Kidney capillary endothelial cell (primary cell): ENCODE measurements around the gene TMEM184B.
"Not testable (repeated sequence)": the region's sequence is repeated elsewhere in the genome, so short reads cannot be mapped to it uniquely, and the experiment has no call there.

Experiments used
- DNase-seq: peaks from one replicate; pipeline ENCODE4 v3.0.0-alpha.2; 2018; ENCODE audit warnings: low spot score

TMEM184B gene

DNA sequence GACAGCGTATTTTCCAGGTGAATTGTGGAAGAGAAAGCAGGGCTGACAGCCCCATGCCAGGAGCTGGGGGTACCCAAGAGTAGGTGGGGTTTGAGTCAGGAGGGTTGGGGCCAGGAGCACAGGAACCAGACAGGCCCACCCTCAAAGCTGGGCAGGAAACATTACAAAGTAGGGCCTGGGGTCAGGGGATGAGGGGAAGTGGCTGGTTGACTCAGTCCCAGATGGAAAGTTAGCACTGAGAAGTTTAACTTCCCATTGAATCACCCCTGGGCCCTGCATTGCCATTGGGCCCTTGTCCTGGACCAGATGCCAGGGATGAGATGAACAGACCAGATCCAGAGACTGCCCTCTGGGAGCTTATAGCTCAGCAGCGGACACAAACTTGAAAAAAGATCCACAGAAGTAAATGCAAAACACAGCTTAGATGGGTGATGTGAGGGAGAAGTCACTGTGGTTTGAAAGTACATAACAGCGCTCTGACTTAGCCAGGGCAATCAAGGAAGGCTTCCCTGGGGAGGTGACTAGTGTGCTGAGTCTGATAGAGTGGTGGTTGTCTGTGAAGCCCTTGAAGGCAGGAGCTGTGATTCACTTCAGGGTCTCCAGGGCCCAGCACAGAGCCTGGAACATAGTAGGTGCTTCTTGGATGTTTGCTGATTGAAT, 68.8 kb downstream of the TMEM184B start:
- DNase-seq, result peak; percentile 82

DNA sequence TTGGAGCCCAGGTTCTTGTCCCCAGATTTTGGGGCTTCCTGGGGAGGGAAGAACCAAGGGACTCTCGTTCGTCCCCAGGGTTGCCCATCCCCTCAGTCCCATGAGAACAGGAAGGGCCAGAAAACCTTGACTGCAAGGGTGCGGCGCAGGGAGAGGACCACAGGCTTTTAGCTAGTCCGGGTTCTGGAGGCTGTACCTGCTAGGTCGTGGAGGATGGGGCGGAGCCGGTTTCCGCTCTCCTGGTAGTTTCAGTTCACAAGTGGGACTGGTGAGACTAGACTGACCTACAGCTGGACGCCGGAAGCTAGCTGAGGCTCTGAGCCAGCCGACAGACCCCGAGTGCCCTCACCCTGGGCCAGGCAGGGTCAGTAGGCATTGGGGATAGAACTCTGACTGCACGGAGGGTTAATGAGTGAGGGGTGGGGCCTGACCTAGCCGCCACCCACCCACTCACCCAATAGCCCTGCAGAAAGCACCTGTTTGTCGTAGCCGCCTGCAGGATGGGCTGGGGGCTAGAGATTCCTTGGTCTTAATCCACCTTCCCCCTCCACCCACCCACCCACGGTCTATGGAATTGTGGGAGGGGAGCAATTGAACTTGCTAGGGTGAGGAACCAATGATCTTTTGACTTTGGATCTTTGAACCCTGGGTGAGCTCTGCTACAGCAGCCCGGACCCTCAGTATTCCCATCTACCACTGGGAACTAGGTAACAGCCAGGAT, 69.6 kb downstream of the TMEM184B start:
- no peak for DNase-seq

DNA sequence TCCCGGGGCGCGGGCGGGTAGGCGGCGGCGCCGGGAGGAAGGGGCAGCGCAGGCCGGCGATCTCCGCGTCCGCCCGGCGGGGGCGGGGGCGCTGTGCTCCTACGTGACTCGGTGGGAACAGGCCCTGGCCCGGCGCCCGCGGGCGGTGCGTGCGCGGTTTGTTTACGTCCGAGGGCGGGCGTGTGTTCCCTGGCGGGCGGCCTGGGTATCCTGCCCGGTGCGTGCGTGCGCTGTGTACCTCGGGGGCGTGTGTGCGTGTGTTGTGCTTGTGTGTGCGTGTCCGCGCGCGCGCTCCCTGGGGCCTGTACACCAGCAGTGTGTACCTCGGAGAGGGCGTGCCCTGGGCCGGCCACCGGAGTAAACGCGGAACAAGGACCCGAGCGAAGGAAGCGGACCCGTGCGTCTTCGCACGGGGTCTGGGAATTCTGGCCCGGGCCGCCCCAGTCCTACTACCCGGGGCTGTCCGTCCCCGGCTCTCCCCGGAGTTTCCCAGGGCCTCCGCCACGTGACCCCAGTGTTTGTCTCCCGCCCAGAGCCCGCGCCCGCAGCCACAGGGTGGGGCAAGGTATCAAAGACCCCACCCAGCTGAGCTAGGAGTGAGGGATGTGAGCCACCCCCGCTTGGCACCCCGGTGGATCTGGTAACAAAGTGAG, 70.2 kb downstream of the TMEM184B start:
- no peak for DNase-seq

DNA sequence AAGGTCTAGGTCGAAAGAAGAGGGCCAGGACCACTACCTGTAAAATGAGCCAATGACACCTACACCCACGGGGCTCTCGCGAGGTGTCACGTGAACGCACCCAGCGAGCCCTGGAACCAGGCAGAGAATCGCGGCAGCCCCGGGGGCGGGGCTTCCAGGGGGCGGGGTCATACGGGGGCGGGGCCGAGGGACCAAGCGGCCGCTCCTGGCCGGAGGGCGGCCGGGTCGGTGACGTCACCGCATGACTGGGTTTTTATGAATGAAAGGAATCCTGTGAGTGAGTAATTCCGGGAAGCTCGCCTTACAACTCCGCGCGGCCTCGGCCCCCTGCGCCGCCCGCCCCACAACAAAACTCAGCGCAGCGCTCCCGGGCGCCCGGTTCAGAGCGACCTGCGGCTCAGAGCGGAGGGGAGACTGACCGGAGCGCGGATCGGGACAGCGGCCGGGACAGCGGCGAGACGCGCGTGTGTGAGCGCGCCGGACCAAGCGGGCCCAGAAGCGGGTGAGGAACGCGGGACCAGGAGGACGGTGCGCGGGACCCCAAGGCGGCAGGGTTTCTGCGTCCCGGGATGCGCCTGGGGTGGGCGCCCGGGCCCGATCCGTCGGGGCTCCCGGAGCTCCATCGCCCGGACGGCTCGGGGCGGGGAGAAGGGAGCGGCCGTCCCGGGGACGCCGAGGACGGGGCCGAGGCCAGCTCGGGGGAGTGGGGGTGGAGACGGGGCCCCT, 70.9 kb downstream of the TMEM184B start, which contains the start of gene MAFF:
MAFF (plus strand) TSS at position 284 of the 726 bp plus-strand sequence. CDS start 11,860 bp downstream, outside the sequence.
- DNase-seq, result peak; percentile 95

DNA sequence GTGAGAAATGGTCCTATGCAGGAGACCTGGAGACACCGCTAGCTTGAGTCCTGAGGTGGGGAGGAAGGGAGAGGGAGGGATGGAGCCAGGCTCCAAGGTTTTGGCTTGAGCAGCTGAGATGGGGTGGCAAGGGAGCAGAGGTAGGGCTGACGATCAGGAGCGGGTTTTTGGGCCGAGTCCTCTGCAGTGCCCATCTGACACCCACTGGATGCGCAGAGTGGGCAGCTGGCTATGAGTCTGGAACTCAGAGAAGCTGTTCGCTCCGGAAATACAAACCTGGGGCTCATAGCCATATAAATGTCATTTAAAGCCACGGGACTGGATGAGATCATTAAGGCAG, 71.5 kb downstream of the TMEM184B start:
- DNase-seq, result no peak

DNA sequence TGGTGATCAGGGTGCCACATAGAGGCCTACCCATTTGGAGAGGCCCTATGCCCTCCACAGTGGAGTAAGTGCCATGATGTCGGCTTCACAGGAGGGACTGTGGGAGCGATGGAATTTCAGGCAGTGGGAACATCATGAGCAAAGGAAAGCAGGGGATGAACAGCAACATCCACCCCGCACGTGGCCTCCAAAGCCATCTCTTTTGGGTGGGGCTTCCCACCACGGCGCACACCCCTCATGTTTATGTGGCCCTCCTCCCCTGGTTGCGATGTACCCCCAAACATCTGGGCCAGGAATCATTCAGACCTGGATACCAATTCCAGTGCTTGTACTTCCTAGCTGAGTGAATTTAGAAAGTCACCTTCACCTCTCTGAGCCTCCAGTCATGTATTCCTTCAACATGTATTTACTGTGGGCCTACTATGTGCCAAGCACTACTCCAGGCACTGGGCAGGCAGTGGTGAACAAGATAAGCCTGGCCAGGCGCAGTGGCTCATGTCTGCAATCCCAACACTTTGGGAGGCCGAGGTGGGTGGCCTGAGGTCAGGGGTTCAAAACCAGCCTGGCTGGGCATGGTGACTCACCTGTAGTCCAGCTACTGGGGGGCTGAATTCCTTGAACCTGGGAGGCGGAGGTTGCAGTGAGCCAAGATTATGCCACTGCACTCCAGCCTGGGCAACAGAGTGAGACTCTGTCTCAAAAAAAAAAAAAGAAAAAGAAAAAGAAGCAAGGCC, 72.8 kb downstream of the TMEM184B start:
- DNase-seq, result no peak

DNA sequence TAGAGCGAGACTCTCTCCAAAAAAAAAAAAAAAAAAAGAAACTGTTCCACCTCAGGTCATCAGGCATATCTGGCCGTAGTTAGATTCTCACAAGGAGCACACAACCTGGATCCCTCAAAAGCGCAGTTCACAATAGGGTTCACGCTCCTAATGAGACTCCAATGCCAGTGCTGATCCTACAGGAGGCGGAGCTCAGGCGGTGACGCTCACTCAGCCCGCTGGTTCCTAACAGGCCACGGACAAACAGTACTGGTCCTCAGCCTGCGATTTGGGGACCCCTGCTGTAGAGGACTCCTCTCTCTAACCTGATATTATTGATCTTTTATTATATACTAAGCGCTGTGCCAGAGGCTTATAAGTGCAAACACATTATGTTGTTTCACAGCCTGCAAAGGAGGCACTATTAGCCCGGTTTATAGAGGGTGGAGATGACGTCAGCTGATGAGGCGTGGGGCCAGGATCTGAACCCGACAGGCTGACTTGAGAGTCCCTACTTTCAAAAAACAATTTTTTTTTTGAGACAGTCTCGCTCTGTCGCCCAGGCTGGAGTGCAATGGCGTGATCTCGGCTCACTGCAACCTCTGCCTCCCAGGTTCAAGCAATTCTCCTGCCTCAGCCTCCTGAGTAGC, 75.9 kb downstream of the TMEM184B start:
- no peak for DNase-seq

DNA sequence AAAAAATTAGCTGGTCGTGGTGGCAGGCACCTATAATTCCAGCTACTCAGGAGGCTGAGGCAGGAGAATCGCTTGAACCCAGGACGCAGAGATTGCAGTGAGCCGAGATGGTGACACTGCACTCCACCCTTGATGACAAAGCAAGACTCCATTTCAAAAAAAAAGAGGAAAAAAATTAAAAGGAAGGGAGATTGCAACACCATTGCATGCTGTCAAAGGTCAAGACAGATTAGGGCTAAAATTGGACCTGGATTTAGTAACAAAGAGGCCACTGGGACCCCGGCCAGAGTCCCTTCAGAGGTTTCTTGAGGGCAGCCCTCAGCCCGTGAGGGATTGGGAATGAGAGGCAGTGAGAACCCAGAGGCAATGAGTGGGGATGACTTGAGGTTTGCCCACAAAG, 79.2 kb downstream of the TMEM184B start:
- no peak for DNase-seq

DNA sequence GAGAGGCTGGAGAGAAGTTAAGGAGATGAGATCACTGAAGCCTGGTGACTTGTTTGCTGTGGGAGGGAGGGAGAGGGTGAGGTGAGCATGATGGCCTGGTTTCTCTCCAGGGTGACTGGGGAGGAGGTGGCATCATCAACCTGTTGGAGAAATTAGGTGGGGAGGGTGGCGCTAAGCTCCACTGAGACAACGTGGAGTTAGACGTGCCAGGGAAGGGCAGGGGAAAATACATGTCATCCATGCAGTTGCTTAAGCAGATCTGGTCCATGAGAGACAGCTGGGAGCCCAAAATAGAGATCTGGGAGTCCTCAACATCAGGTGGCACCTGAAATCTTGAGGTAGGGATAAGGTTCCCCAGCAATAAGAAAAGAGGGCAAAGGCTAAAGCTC, 80.3 kb downstream of the TMEM184B start:
- no peak for DNase-seq

DNA sequence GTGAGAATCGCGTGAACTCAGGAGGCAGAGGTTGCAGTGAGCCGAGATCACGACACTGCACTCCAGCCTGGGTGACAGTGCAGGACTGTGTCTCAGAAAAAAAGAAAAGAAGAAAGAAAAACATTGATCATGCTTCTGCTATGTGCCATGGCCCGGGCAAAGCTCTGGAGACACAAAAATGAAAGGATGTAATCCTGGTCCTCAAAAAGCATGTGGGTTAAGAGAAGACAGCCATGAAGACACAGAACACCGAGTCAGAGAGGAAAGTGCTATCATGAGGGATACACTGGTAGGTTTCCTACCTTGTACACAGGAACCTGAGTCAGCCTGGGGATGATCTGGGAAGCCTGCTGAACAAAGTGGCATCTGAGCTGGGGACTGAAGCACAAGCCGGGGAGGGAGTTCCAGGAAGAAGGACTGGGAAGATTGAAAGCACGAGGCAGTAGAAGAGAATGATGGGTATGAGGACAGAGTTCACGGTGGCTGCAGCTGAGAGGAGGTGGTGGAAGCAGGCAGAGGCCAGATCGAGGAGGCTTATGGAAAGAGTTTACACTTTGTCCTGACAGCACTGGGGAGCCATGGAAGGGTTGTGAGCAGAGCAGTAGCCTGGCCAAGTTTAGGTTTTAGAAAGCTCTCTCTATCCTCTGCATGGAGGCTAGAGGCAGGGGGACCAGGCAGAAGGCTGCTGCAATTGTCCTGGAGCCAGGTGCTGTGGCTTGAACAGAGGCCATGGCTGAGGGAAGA, 80.9 kb downstream of the TMEM184B start:
- no peak for DNase-seq

DNA sequence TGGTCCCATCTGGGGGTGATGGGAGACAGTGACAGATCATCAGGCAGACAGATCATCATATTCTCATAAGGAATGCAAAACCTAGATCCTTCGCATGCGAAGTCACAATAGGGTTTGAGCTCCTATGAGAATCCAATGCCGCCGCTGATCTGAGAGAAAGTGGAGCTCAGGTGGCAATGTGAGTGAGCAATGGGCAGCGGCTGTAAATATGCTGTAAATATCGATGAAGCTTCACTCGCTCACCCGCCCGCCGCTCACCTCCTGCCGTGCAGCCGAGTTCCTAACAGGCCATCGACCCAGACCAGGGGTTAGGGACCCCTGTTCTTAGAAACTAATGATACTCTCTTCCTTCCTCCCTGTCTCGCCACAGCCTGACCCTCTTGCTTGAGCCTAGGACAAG, 81.8 kb downstream of the TMEM184B start:
- DNase-seq, result no peak

DNA sequence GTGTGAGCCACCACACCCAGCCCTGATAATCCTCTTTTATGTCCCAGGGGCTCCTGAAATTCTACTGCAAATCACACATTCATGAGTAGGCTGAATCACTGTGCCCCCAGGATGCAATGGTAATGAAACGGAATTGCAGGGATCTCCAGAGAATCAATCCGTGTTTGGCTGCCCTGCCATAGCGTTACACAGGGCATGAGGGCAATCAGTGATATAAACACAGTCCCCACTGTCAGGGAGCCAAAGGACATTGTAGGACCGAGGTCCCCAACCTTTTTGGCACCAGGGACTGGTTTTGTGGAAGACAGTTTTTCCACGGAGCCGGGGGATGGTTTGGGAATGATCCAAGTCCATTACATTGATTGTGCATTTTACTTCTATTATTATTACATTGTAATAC, 82.2 kb downstream of the TMEM184B start:
- no peak for DNase-seq

DNA sequence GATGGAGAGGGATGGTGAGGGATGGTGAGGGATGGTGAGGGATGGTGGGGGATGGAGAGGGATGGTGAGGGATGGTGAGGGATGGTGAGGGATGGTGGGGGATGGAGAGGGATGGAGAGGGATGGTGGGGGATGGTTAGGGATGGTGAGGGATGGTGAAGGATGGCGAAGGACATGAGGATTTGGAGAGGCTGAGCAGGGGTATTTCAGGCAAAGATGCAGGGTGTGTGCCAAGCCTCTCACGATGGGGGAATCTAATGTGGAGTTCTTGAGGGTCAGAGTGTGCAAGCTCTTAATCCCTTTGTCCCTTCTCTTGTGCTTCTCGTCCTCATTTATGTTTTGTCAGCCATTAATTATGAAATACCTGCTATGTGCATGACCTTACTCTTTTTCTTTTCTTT, 83.7 kb downstream of the TMEM184B start:
- no peak for DNase-seq

DNA sequence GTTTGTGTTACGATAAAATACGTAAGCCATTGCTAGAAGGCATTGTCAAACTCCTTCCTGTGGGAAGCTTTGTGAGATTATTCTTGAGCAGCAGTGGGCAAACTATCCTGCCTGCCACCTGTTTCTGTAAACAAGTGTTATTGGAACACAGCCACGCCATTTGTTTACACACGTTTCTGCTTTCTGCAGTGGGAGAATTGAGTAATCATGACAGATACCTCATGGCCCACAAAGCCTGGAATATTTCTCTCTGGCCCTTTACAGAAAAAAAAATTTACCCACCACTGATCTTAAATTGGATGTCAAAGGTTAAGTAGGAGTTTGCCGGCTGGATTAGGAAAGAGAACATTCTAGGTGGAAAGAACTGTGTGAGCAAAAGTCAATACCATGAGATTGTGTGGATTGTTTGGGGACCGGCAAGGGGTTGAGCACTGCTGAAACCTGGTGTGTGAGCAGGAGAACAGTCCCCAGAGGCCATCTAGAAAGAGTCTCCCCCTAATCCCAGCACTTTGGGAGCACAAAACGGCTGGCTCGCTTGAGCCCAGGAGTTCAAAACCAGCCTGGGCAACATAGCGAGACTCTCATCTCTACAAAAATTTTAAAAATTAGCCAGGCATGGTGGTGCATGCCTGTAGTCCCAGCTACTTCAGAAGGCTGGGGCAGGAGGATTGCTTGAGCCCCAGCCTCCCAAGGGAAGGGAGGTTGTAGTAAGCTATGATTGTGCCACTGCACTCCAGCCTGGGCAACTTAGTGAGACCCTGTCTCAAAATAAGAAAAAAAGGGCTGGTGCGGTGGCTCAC, 85.2 kb downstream of the TMEM184B start:
- DNase-seq, result no peak

DNA sequence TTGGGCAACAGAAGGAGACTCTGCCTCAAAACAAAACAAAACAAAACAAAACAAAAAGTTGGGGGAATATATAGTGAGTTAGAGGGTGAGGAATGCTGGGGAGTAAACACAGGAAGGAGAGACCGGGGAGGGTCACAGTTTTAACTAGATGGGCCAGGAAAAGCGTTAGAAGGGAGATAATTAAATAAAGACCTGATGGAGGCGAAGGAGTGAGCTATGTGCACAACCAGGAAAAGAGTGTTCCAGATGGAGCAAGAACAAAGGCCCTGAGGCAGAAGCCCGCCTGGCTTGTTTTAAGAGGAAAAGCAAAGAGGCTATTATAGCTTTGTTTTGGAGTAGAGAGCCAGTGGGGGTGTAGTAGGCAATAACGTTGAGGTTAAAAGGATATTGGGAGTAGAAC, 86.4 kb downstream of the TMEM184B start:
- DNase-seq, result no peak

DNA sequence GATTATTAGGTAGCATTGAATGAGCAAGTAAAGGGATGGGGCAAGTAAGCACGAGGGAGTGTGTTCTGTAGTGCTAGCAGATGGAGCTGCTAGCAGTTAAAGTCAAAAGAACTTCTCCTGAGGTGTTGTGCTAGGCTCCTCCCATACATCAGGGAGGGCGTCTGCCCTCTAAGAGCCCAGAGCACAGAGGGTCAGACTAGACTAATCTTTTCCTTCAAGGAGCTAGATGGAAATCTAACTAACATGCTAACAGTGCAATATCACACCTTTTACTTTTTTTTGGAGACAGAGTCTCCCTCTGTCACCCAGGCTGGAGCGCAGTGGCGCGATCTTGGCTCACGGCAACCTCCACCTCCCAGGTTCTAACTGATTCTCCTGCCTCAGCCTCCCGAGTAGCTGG, 88.0 kb downstream of the TMEM184B start:
- no peak for DNase-seq

DNA sequence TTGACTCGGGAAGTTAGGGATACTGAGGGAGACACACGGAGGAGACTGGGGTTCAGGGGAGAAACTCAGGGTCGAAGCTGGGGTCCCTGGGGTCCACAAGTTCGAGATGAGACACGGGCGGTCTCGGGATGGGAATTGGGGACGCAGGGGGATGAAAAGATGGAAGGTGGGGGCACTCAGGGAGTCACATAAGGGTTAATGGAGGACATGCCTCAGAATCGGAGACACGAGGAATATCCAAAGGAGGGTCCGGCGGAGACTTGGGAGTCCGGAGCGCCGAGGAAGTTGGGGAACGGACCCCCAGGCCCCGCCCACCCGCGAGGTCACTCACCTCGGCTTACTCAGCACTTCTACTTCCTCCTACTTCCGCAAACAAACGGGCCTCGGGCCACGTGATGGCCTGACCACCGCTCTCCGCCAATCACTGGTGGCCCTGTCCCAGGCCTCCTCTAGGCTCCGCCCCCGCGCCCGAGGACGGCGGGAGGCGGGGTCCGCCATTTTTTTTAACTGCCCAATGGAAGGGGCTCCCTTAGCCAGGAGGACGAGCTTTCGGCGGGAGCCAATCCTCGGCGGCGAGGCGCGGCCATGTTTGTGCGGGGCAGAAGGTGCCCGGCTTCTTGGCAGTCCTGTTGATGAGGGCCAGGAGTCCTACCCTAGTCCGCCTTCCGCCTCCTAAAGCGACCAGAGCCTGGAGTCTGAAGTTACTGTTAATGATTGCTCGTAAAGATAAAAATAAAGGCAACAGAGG, 91.2 kb downstream of the TMEM184B start, which contains the start of gene PLA2G6:
PLA2G6 (minus strand) TSS at position 378 of the 748 bp plus-strand sequence. CDS start 12,404 bp downstream, outside the sequence.
- peak; percentile 97 for DNase-seq

DNA sequence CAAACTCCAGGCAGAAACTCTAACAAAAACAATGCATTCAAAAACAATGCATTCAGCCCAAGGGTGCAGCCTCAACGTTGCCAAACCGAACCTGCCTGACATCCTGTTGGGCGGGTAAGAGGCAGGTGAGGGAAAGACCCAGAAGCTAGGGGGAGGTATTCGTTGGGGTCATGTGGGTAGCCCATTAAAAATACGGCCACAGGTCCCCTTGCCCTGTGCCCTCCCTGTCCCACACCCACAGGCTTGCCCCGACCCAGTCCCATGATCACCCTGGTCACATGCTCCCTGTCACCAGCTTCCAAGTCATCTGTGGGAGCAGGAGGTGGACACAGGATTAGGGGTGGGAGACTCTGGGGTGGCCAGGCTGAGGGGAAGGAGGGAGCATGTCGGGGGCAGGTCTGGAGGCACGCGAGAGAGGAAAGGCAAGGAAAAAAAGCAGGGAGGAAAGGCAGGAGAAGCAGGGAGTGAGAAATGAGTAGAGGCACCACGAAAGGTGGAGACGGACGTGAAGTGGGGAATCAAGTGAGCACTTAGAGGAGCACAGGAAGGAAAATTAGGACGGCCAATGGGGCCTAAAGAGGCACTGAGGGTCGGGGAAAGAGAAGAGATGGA, 91.9 kb downstream of the TMEM184B start:
- DNase-seq, result no peak

DNA sequence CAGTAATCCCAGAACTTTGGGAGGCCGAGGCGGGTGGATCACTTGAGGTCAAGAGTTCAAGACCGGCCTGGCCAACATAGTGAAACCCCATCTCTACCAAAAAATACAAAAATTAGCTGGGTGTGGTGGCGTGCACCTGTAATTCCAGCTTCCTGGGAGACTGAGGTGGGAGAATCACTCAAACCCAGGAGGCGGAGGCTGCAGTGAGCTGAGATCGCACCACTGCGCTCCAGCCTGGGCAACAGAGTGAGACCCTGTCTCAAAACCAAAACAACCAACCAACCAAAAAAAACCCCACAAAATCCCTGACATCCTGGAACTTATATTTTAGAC, 94.2 kb downstream of the TMEM184B start:
- not testable (repeated sequence) for DNase-seq
